HG02571 (cell line): Measurements from ENCODE around the gene SDR39U1.

Experiments used
- ATAC-seq: cut with Tn5 transposase; IDR thresholded peaks from one replicate; pipeline ENCODE4 v1.9.1; 2021; ENCODE audit warnings: mild to moderate bottlenecking, moderate library complexity; ENCODE audit not compliant: unreplicated experiment

The SDR39U1 gene

DNA sequence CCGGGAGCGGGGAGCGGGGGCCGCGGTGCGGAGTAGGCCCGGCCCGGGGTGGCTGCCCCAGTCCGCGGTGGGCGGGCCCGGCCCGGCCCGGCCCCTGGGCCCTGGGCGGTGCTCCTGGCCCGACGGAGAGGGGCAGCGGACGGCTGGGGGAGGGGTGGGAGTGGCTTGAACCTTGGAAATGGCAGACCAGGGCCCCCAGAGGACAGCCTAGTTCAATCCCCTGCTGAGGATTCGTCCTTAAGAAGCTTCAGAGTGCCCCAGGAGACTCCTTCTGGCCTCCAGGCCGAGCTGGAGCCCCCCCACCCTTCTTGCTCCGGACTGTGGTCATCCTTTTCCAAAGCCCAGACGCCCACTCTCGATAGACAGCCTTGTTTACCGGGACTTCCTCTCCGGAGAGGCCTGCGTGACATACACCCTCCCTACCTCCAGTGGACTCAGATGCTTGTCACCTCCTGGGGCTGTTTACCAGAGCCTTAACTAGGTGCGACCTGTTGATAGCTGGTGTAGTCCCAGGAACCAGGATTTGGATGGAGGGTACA is 12.4 kb downstream of the SDR39U1 start:
- ATAC-seq: peak; percentile 61

DNA sequence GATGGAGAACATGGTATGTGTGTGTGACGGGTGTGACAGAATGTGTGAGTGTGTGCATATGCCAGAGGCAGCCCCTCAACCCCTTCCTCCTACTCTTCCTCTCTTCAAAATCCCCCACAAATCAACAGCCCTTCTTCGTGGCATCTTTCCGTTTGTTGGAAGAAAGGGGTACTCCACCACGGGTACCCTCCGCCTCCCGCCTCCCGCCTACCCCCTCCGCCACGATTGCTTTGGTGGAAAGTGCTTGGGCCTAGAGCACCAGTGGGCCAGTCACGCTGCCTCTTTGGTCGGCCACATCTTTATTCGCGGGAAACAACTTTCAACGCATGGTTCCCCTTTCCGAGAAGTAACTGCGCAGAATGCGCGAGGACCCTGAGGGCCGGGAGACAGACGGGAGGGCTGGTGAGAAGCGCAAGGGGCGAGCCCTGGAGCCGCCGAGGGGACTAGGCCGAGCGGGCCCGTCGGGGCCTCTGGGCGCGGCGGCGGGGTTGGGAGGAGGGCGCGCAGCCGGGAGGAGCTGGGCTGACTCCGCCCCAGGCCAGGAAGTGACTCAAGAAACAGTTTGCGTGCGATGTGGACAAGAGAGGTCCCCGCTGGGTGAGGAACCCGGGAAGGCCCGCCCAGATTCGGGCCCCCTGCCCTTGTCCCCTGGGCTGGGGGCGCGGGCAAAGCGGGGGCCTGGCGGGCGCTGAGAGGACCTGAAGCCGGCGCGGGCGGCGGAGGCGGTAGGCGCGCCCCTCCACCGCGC is 13.0 kb downstream of the SDR39U1 start, which contains the start of the genes CBLN3 and KHNYN:
Gene CBLN3 (minus strand): TSS at position 274 of the 748 bp plus-strand sequence. CDS start 614 bp downstream, outside the sequence.
Gene KHNYN (plus strand): TSS at position 560 of the 748 bp plus-strand sequence. CDS start 777 bp downstream, outside the sequence.
- ATAC-seq: peak; percentile 75

DNA sequence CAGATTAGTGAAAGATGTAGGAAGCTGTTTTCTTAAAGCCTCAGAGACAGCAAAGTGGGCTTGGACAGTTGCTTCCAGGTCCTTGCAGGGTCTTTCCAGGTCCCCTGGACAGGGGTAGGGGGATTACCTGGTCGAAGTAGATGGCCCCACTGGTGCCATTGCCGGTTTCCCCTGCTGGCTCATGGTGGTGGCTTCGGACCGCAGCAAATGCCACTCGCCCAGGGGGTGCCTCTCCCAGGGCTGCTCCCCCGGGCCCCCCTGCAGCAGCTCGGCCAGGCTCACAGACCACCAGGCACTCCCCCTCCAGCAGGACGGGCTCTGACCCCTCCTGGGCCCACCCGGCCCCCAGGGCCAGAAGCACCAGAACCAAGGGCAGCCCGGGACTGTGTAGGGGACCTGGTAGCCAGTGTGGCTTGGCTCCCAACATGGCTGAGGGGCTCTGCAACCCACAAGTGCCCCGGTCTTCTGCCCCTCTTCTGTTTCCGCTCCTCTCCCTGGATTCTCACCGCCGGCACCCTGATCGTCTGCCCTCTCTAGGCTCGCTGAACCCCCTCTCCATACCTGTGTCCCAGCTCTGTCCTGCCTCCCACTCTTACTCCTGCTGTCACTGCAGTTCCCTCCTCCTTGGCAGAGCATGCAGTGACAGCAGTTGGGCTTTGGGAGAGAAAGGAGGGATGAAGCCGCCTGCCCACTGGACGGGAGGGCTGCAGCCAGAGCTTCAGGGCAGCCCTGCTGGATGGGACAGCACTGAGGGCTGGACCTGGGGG is 13.8 kb downstream of the SDR39U1 start:
- no peak for ATAC-seq

DNA sequence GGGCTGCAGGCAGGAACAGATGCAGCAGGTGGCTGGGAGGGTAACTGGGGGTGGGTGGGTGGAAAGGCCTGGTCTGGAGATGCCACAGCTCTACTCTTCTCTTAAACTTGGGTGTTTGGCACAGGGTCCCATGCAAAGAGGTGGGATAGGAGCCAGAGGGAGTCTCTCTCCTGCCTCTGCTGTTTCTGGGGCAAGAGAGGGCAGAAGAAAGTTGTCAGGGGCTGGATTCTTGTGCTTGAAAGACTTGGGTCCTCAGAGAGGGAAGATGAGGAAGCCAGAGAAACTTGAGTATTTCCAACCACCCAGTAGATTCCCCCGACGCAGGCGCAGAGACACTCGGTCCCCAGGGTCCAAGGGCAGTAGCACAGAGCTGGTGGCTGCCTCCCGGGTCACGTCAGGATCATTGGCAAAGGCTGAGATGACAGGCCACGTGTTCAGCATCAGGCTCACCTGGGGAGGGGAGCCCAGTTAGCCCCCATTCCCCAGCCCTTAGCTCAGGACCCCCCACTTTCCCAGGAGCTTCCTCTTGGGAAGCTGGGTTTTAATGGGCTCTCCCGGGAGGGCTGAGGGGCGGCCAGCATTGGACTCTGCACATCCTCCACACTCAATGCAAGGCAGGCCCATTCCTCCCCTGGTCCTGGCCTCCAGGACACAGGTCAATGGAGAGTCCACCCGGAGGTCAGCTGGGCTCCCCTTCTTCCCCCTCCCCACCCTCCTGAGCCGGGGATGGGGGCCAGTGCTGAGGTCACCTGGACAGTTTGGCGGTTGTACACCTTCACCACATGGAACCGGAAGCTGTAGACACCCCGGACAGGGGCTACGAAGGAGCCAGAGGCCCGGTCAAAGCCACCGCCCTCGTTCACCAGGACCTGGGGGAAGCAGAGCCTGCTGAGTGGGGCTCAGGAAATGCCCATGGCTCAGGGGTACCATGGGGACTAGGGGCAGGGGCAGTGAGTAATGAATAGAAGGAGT is 14.8 kb downstream of the SDR39U1 start:
- no peak for ATAC-seq

DNA sequence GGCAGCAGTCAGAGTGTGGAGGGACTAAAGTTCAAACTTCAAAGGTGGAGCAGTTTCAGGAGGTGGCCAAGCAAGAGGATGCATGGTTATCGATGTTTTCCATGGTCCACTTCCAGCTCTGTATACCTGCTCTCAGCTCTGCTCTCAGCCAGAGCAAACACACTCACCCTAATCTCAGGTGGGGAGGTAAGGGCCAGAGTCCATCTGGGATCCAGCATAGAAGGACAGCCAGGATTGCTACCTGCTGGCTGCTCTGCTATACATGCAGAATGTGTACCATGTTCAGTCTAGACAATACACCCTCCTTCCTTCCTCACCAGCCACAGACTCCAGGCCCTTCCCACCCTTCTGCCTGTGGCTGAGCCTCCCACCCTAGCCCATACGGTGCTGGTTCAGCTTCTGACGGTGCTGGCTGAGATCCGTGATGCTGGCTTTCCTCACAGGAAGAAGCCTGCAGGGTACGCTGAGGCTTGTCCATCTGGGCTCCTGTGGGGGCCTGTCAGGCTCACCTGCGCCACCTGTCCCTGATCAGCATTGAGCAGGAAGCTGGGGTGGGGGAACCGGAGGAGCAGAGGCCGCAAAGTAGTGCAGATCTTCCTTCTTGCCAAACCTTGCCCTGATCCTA is 15.6 kb downstream of the SDR39U1 start:
- no peak for ATAC-seq

DNA sequence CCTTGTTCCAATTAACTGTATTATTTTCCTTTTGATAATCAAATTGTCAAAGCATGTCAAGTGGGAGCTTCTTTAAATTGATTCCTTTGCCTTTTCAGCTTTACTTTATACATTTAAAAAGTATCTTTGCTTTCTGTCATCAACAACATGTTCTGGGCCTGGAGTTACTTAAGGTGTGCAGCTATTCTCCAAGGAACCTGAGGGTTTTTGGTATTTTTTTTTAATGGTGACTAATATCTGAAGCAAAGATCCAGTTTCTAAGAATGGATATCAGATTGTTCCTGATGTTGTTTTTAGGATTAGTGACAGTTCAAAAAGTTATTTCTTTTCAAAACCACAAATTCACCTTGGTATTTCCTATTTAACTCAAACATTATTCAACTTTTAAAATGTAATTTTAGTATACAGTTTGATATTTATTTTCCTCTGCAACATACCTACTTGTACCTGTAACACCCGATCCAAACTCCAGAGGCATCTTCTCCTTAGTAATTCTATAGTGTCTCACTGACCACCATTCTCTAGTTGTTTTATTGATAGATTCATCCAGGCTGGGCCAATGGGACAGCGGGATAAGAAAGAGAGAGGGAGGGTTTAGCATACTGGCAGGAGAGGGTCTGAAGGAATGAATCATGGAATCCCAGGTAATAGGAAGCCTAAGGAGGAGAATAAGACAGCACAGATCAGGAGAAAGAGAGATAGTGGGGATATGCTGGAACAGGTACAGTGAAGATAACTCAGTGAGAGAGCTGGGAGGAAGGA is 16.2 kb downstream of the SDR39U1 start:
- no peak for ATAC-seq

DNA sequence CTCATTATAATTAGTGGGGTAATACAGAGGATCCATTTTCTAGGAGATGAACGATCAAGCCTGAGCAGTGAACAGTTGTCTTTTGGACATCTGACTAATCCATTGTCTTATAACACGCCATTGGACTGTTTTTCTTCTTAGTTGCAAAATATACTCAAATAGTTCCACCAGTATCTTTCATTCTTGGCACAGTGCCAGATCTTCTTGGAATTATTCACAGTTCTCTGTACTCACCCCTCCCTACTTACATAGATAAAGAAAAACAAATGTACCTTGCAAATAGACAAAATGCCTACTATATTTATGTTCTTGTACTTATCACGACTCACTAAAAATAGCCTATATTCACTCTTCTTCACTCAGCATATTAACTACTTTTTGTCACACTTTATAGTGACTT is 16.9 kb downstream of the SDR39U1 start:
- no peak for ATAC-seq

DNA sequence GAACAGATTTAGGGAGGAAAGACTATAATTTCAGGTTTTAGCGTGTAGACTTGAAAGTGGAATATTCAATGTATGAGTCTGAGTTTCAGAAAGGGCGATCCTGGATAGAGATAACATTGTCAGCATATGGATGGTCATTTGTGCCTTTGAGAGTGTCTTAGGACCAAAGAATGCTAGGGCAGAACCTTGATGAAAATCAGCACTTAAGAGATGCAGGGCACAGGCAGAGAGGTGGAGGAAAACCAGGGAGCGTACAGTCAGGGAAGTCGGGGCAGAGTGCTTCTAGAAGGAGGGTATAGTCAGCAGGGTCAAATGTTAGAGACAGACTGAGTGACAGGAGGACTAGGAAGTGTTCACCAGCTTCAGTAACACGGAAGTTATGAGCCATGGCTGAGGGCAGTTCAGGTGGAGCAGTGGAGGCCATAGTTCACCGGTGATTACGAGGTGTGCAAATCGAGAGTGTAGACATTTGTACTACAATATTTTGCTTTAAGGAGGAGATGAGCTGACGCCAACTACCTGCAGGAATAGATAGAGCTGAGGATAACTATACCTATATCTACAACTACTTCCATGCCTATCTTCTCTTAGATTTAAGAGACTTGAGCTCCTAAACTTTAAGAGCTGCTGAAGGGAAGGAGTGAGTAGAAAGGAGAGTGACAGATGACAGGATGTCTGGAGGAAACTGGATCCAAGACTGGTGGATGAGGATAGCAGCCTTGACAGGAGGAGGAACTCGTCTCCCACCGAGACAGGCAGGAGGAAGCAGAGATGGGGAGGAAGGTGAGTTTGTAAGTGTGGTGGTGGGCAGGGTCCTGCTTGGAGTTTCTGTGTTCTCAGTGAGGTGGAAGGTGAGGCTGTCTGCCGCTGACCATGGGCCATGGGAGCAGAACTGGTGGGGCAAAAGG is 19.6 kb downstream of the SDR39U1 start:
- ATAC-seq: no peak

DNA sequence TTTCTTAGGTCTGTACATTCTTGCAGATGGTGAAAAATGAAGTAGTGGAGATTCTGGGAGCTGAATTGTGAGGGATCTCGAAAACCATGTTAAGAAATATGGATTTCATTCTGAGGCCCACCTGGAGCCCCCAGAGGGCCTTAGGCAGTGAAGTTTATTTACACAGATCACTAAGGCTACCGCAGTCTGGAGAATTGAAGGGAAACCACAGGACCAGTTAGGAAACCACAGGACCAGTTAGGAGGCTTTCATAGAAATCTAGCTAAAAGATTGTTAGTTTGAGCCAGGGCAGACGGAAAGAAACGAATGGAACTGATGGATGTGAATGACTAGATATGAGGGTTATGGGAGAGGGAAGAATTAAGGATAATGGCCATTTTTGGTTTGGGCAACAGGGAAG is 20.3 kb downstream of the SDR39U1 start:
- ATAC-seq: no peak

DNA sequence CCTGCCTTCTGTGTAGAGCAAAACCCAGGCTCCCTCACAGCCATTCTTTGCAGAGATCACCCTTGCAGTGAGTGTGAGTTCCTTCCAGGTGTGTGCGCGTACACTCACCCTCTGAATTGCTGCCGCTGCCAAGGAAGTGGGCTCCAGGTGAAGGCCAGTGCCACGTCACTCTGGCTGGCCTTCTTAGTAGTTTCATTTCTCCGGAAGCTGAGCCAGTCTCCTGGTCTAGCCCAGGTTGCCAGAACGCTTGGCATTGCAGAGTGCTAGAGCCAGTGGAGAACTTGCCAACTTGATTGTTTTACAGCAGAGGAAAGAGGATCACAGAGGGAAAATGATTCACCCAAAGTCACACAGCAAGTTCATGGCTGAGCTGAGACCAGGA is 24.1 kb downstream of the SDR39U1 start:
- ATAC-seq: no peak

DNA sequence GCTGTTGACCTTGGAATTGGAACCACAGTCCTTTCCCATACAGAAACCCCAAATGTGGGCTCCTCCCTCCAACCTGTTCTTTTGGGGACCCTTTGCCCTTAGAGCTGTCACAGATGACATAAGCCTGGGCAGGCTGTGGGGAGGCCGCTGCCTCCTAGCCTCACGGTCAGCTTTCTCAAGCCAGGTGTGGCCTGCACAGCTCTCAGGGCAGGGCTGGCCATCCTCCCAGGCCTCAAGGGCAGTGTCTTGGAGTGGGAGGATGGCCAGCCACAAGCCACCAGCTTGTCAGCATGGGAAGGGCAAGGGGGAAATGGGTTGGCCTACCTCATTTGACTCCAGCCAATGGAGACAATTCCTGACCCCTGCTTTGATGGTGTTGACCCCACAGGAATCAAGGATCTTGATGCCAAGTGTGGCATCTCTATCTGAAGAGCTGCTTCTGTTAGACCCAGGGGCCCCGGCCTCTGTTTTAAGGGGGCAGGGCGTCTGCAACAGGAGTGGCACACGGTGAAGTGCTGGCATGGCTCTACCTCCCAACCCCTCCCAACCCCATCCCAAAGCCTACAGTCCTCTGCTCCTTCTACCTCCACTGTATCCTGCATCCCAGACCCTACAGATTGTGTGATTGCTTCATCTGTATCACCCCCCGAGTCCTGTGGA is 24.6 kb downstream of the SDR39U1 start:
- no peak for ATAC-seq

DNA sequence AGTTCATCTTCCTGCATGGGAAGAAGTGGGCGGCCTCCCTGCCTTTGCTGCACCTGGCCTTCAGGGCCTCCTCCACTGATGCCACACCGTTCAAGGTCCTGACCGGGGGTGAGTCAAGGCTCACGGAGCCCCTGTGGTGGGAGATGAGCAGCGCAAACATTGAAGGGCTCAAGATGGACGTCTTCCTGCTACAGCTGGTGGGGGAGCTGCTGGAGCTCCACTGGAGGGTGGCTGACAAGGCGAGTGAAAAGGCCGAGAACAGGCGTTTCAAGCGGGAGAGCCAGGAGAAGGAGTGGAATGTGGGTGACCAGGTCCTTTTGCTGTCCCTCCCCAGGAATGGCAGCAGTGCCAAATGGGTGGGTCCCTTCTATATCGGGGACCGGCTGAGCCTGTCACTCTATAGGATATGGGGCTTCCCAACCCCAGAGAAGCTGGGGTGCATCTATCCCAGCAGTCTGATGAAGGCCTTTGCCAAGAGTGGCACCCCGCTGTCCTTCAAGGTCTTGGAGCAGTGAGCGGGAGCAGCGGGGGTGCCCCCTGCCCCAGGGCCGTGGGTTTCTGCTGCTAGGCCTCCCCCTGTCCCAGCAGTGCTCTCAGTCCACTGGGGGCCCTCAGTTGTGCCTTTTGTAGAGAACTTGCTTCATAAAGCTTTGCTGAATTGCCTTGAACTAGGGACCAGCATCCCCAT is 25.5 kb downstream of the SDR39U1 start:
- ATAC-seq: no peak

DNA sequence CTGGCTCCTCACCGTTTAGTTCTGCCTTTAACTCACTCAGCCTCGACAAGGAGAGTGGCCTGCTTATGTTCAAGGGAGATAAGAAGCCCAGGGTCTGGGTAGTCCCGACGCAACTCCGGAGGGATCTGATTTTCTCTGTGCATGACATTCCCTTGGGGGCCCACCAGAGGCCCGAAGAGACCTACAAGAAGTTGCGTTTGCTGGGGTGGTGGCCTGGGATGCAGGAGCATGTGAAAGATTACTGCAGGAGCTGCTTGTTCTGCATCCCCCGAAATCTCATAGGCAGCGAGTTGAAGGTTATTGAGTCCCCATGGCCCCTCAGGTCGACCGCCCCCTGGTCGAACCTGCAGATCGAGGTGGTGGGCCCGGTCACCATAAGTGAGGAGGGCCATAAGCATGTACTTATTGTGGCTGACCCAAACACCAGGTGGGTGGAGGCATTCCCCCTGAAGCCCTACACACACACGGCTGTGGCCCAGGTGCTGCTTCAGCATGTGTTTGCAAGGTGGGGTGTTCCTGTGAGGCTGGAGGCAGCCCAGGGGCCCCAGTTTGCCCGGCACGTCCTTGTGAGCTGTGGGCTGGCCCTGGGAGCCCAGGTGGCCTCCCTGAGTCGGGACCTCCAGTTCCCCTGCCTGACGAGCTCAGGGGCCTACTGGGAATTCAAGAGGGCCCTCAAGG is 26.2 kb downstream of the SDR39U1 start:
- no peak for ATAC-seq

DNA sequence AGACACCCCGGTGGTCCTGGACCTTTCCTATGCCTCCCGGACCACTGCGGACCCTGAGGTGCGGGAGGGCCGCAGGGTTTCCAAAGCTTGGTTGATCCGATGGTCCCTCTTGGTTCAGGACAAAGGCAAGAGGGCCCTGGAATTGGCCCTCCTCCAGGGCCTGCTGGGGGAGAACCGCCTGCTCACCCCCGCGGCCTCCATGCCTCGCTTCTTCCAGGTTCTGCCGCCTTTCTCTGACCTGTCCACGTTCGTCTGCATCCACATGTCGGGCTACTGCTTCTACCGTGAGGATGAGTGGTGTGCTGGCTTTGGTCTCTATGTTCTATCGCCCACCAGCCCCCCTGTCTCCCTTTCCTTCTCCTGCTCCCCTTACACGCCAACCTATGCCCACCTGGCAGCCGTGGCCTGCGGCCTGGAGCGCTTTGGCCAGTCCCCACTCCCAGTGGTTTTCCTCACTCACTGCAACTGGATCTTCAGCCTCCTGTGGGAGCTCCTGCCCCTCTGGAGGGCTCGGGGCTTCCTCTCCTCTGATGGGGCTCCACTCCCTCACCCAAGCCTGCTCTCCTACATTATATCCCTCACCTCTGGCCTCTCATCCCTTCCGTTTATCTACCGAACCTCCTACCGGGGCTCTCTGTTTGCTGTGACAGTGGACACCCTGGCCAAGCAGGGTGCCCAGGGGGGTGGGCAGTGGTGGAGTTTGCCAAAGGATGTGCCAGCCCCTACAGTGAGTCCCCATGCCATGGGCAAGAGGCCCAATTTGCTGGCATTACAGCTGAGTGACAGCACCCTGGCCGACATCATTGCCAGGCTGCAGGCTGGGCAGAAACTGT is 26.9 kb downstream of the SDR39U1 start:
- no peak for ATAC-seq

DNA sequence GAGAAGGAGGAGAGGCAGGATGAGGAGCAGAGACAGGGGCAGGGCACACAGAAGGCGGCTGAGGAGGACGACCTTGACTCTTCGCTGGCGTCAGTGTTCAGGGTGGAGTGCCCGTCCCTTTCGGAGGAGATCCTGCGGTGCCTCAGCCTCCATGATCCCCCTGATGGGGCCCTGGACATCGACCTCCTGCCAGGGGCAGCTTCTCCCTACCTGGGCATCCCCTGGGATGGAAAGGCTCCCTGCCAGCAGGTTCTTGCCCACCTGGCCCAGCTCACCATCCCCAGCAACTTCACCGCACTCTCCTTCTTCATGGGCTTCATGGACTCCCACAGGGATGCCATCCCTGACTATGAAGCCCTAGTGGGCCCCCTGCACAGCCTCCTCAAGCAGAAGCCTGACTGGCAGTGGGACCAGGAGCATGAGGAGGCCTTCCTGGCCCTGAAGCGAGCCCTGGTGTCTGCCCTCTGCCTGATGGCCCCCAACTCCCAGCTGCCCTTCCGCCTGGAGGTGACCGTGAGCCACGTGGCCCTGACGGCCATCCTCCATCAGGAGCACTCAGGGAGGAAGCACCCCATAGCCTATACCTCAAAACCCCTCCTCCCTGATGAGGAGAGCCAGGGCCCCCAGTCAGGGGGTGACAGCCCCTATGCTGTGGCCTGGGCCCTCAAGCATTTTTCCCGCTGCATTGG is 27.7 kb downstream of the SDR39U1 start:
- ATAC-seq: no peak
